Stimulated activated CD8-positive, alpha-beta memory T cell treated with anti-CD3 and anti-CD28 coated beads, Interleukin-4, amount 100 ng/mL, for 4 hours (primary cell): Measurements from ENCODE around the gene PRDX4.
"Not testable (repeated sequence)": the region's sequence is repeated elsewhere in the genome, so short reads cannot be mapped to it uniquely, and the experiment has no call there.

ENCODE experiments used
- DNase-seq, 2 donors: peaks; one replicate each; pipeline ENCODE4 v3.0.0-alpha.2; 2020; ENCODE audit warnings: low read depth in 2 of 2, low spot score in 1 of 2

Gene PRDX4

GRCh38 chrX:23667239-23668177 is at the start of gene PRDX4:
TSS of gene PRDX4 (plus strand) at chrX:23667493. CDS start at chrX:23667571, 78 bp downstream.
- peak; percentile 42 to 53 for DNase-seq

DNA sequence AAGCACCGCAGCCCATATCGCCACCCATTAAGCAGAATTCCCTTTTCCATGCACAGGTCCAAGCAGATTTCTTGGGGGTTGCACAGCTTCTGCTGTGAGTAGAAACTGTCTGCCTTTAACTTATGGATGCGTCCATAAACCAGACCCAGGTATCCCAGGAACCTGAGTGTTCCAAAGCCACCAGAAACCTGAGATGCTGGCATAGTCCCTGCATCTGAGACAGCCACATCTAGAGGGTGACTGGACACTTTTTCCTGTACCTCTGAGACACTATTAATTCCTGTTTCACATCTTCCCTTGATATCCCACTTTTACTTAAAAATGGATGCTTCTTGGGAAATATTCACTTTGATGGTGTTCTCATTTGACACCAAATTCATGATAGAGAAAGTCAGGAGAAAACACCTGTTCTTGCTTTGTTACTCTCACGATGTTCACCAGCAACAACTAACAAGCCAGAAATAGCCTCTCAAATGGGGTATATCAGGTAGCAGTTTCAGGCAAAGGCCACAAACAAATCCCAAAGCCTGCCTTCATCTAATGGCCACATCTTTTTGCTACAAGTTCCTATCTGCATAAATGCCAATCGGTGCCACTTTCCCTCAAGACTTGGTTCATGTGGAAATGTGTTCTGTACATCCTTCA is 45.5 kb upstream of the PRDX4 start:
- no peak for DNase-seq

GRCh38 chrX:23623797-23624196 is 43.5 kb upstream of the PRDX4 start:
- DNase-seq, result no peak

- no peak for DNase-seq
Observed at GRCh38 chrX:23626651-23627050, 40.6 kb upstream of the PRDX4 start.

GRCh38 chrX:23628131-23628530 is 39.2 kb upstream of the PRDX4 start:
- no peak for DNase-seq

GRCh38 chrX:23631136-23631535 is 36.2 kb upstream of the PRDX4 start:
- no peak for DNase-seq

DNA sequence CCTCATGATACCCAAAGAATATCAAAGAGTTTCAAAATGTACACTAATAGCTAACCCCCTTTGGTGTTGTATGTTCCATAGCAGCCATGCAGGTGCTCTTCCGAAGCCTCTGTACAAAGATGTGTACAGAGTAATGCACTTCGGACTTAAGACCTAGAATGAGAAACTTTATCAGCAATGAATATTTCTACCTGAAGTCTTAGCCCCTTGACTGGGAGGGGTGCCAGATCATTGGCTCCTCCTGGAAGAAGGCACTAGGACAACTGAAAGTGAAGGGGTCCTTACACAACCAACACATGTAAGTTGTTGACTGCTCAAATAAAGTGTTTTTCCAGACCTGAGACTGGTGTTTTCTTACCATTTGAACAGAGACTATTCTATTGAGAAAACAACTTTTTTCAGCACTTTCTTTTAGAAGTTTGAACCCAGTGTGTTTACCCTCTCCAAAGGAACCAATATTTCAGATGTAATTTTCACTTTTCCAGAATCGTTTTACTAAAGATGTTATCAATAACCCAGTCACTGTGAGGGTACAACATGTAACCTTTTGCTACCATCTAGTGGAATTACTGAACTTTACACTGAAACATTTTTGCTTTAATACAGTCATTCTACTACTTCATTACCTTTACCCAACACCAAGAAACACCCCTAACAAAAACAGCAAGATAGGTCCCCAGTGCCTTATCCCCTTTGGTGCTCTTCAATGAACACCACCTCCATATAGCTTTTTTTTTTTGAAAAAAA is 33.3 kb upstream of the PRDX4 start:
- DNase-seq, result no peak

- DNase-seq, result peak in 1 of 2 donors; percentile 1
Observed at GRCh38 chrX:23637187-23637586, 30.1 kb upstream of the PRDX4 start.

GRCh38 chrX:23643020-23643419 is 24.3 kb upstream of the PRDX4 start:
- no peak for DNase-seq

DNA sequence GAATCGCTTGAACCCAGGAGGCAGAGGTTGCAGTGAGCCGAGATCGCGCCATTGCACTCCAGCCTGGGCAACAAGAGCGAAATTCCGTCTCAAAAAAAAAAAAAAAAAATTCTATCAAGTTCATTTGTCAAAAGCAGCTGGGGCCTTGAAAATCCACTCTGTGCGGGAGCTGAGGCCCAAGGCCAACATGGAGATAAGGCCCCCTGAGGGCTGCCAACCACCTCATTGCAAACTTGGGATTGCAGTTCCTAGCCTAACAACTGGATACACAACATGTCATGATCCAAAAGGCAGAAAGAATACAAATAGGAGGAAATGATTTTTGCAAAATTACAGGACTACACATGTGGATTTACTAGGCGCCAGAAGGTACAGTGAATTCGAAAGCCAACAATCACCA is 22.5 kb upstream of the PRDX4 start:
- DNase-seq, result no peak

GRCh38 chrX:23656091-23656490 is 11.2 kb upstream of the PRDX4 start:
- DNase-seq, result no peak

- no peak for DNase-seq
Observed at GRCh38 chrX:23656684-23657083, 10.6 kb upstream of the PRDX4 start.

GRCh38 chrX:23659339-23659738 is 8.0 kb upstream of the PRDX4 start:
- no peak for DNase-seq

- not testable (repeated sequence) for DNase-seq
Observed at GRCh38 chrX:23660083-23660765, 7.1 kb upstream of the PRDX4 start.

GRCh38 chrX:23660766-23661132 is 6.5 kb upstream of the PRDX4 start:
- DNase-seq, result no peak

DNA sequence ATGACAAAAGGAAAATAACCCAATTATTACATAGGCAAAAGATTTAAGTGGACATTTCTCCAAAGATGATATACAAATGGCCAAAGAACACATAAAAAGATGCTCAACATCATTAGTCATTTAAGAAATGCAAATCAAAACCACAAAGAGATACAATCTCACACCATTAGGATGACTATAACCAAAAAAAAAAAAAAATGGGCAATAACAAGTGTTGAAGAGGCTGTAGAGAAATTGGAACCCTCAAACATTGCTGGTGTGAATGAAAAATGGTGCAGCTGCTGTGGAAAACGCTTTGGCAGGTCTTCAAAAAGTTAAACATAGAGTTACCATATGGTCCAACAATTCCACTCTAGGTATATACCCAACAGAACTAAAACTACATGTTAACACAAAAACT is 5.6 kb upstream of the PRDX4 start:
- no peak for DNase-seq

DNA sequence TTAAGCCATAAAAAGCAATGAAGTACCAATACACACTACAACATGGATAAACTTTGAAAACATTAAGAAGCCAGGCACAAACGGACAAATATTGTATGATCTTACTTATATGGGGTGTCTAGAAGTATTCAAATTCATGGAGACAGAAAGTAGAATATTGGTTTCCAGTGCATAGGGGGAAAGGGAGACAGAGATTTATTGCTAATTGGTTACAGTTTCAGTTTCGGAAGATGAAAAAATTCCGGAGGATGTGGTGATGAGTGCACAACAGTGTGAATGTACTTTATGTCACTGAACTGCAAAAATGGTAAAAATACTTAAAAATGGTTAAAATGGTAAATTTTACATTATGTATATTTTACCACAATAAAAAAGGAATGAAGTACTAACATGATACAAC is 5.1 kb upstream of the PRDX4 start:
- no peak for DNase-seq

- DNase-seq, result no peak
Observed at GRCh38 chrX:23662853-23663252, 4.4 kb upstream of the PRDX4 start.

DNA sequence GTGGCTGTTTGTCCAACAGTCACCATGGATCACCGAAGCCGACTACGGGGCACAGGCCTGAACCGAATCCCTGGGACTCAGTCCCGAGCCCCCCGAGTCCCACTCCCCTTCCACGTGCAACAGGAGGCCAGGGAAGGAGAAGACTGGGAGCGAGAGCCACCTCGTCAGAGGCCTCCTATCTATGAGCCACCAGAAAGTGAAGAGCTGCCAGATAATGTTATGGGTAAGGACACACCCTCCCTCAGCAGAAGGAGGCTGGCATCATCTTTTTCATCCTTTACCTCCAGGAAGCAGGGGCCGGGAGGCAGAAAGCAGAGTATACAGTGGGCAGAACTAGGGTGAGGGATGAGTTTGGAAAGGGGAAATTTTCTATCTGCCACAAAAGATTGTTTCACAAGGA is 2.8 kb upstream of the PRDX4 start:
- DNase-seq, result no peak

DNA sequence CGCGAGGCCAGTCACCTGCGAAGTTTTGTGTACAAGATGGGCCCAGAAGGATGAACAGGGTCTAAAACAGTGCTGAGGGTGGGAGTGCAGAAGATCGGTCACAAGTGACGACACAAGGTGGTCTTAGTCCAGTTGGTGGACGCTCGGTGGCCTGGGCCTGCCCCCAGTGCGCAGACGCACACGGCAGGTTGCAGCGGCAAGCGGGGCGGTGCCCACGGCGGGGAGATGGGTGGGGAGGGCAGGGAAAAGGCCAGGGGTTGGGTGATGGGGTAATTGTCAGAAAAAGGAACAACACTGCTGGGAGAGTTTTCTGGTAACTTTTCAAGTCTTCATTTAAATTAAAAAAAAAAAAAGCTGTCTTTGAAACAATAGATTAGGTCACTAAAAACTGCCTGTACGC is 1.0 kb upstream of the PRDX4 start:
- no peak for DNase-seq

- DNase-seq, result no peak
Observed at GRCh38 chrX:23668335-23668734, 1.0 kb downstream of the PRDX4 start.
